GM12878 (cell line): ENCODE results near the gene HLA-DMA.

Source experiments
- BRCA1 ChIP-seq: IDR thresholded peaks from 2 replicates; pipeline ENCODE4 v1.6.1; 2011; ENCODE audit warnings: low read depth, low read length, improper control_type of control experiment
- CBFB ChIP-seq: IDR thresholded peaks from 2 replicates; pipeline ENCODE4 v1.6.1; 2016; ENCODE audit warnings: antibody characterized with exemption, low read depth
- CTCF ChIP-seq, 3 experiments: IDR thresholded peaks in 2 of 3; conservative IDR thresholded peaks in 1 of 3; 2 replicates each; pipeline ENCODE4 v1.5.1; 2011; ENCODE audit warnings: low read depth in 3 of 3, low read length in 3 of 3, mild to moderate bottlenecking in 3 of 3, control low read depth in 2 of 3, moderate library complexity in 2 of 3, inconsistent platforms in 1 of 3, mixed read lengths in 1 of 3; ENCODE audit not compliant: control insufficient read depth in 2 of 3, insufficient read depth in 1 of 3; ENCODE audit errors: extremely low read depth in 1 of 3
- NFIC ChIP-seq: IDR thresholded peaks from 2 replicates; pipeline ENCODE4 v1.6.1; 2012; ENCODE audit warnings: low read depth, mild to moderate bottlenecking, inconsistent platforms, low read length, moderate library complexity
- POLR2A ChIP-seq: IDR thresholded peaks from 2 replicates; pipeline ENCODE4 v1.6.1; 2011; ENCODE audit warnings: low read depth, mild to moderate bottlenecking, low read length
- YBX1 ChIP-seq: fragments of 450-650 bp; IDR thresholded peaks from 2 replicates; pipeline ENCODE4 v1.6.1; 2016; ENCODE audit warnings: antibody characterized with exemption
- YY1 ChIP-seq: IDR thresholded peaks from 2 replicates; pipeline ENCODE4 v1.6.1; 2011; ENCODE audit warnings: low read depth, mild to moderate bottlenecking, low read length
- ZNF592 ChIP-seq: fragments of 450-650 bp; IDR thresholded peaks from 2 replicates; pipeline ENCODE4 v1.6.1; 2017; ENCODE audit warnings: mild to moderate bottlenecking, moderate library complexity
- TF ChIP-seq, protein P1 (sequence below): IDR thresholded peaks from 2 replicates; pipeline ENCODE4 v1.6.1; 2011; ENCODE audit warnings: mild to moderate bottlenecking, low read depth, low read length, moderate library complexity; ENCODE audit not compliant: insufficient replicate concordance

DNA sequence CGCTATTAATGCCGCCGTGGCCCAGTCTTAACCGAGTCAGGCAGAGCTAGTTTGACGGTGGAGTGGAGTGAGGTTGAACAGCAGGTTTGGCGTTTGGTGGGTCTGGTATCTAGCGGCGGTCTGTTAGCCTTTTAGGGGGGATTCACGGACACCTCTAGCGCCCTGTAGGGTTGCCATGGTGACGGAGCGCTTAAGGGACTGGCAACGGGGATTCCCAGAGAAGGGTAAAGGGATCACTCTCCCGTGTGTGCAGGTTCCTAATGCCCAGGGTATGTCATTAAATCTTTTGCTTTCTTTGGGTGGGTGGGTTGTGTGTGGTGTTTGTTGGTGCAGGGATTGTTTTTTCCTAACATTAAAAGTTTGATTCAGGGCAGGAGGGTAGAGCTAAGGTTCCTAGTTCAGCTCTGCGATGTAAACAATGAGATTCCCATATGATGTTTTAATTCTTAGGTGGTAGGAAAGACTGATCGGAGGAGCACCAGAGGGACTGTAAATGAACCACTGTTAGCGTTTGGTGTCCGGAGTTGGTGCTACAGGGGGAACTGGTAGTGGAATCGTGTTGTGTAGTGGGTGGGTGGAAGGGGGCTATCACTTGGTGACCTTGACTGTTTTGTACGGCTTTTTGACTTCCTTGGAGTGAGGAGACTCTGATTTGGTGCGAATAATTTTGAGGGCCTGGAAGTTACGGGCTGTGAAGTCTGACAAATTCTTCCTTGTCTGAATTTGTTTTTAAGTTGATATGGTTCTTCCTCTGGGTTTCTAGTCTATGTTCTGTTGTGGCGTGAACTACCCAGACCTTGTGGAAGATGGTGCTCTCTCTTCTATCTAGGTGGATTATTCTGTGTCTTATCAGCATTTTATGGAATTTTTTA, 20.5 kb upstream of the HLA-DMA start:
- TF ChIP-seq NFIC (no peak), CBFB (no peak), YY1 (no peak), YBX1 (no peak), CTCF (IDR thresholded peaks at IDR 0.05 in 2 of 3, conservative IDR thresholded peaks at IDR 0.05 in 1 of 3; ENCODE audit: control insufficient read depth in 2 of 3, extremely low read depth in 1 of 3, insufficient read depth in 1 of 3, low read depth in 3 of 3, low read length in 3 of 3) (no peak), POLR2A (no peak; the same call in 1 of the 2 replicates), ZNF592 (no peak), BRCA1 (no peak)
- TF ChIP-seq, protein P1, sequence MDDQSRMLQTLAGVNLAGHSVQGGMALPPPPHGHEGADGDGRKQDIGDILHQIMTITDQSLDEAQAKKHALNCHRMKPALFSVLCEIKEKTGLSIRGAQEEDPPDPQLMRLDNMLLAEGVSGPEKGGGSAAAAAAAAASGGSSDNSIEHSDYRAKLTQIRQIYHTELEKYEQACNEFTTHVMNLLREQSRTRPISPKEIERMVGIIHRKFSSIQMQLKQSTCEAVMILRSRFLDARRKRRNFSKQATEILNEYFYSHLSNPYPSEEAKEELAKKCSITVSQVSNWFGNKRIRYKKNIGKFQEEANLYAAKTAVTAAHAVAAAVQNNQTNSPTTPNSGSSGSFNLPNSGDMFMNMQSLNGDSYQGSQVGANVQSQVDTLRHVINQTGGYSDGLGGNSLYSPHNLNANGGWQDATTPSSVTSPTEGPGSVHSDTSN, result no peak
